ENCODE measurements around the gene STAP2. TPM values are rescaled to one million over a fixed set of nuclear protein-coding genes. Genes with fewer than 3 reads are reported as not detected.

STAP2 gene
- total and polyA plus RNA-seq, 9 of the 15 experiments (the other 6 are each of a cell fraction or from before 2014, with no cell fraction given) = 1.2 to 9.8 (median 4.5) TPM

DNA sequence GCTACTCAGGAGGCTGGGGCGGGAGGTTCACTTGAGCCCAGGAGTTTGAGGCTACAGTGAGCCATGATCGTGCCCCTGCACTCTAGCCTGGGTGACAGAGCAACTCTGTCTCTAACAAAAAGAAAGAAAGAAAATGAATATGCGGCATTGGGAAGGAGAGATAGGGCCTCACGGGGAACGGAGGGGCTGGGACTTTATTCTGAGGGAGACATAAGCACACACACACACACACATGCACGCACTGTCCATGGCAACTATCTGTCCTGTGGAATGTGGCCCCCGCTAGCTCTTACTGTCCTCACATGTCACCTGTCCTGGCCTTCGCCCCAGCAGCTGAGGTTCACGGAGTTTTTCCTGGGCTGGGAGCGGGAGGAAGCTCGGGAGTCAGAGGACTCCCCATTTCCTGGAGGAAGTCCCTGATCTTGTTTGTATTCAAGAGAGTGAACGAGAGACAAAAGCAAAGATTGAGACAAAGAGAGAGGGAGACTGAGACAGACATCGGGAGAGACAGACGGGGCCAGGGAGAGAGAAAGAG is 654 bp downstream of the STAP2 start (continued):
- TF ChIP-seq, protein P1, sequence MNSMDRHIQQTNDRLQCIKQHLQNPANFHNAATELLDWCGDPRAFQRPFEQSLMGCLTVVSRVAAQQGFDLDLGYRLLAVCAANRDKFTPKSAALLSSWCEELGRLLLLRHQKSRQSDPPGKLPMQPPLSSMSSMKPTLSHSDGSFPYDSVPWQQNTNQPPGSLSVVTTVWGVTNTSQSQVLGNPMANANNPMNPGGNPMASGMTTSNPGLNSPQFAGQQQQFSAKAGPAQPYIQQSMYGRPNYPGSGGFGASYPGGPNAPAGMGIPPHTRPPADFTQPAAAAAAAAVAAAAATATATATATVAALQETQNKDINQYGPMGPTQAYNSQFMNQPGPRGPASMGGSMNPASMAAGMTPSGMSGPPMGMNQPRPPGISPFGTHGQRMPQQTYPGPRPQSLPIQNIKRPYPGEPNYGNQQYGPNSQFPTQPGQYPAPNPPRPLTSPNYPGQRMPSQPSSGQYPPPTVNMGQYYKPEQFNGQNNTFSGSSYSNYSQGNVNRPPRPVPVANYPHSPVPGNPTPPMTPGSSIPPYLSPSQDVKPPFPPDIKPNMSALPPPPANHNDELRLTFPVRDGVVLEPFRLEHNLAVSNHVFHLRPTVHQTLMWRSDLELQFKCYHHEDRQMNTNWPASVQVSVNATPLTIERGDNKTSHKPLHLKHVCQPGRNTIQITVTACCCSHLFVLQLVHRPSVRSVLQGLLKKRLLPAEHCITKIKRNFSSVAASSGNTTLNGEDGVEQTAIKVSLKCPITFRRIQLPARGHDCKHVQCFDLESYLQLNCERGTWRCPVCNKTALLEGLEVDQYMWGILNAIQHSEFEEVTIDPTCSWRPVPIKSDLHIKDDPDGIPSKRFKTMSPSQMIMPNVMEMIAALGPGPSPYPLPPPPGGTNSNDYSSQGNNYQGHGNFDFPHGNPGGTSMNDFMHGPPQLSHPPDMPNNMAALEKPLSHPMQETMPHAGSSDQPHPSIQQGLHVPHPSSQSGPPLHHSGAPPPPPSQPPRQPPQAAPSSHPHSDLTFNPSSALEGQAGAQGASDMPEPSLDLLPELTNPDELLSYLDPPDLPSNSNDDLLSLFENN (IDR thresholded peaks at IDR 0.05; ENCODE audit: low read depth in 2 of 2, low read length in 2 of 2) = no peak
- TF ChIP-seq MXI1 (IDR thresholded peaks at IDR 0.05; ENCODE audit: low read depth, low read length) (peak; percentile 53; the same call in 1 of the 2 replicates), MCM3 (IDR thresholded peaks at IDR 0.05) (no peak), ZNF184 (CRISPR knock-in tag; IDR thresholded peaks at IDR 0.05) (no peak), ZFP36 (IDR thresholded peaks at IDR 0.05; ENCODE audit: low read depth, low read length, partially characterized antibody) (no peak), SMARCE1 (IDR thresholded peaks at IDR 0.05) (0 out of 2 replicates have a peak, but pooled peaks have one; percentile 37), ZFPM2 (CRISPR knock-in tag; IDR thresholded peaks at IDR 0.05) (no peak), MEF2D (tag; conservative IDR thresholded peaks at IDR 0.05; ENCODE audit: low read depth) (no peak), HLTF (IDR thresholded peaks at IDR 0.05) (no peak), HMG20A (CRISPR knock-in tag; conservative IDR thresholded peaks at IDR 0.05) (no peak), SP1 (CRISPR knock-in tag; IDR thresholded peaks at IDR 0.05) (no peak), KAT8 (IDR thresholded peaks at IDR 0.05; ENCODE audit: low read depth) (no peak)
- TF ChIP-seq, protein P2, sequence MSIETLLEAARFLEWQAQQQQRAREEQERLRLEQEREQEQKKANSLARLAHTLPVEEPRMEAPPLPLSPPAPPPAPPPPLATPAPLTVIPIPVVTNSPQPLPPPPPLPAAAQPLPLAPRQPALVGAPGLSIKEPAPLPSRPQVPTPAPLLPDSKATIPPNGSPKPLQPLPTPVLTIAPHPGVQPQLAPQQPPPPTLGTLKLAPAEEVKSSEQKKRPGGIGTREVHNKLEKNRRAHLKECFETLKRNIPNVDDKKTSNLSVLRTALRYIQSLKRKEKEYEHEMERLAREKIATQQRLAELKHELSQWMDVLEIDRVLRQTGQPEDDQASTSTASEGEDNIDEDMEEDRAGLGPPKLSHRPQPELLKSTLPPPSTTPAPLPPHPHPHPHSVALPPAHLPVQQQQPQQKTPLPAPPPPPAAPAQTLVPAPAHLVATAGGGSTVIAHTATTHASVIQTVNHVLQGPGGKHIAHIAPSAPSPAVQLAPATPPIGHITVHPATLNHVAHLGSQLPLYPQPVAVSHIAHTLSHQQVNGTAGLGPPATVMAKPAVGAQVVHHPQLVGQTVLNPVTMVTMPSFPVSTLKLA (conservative IDR thresholded peaks at IDR 0.05) = 0 out of 4 replicates have a peak, but pooled peaks of 1 of the 2 experiments have one; percentile 51
- TF ChIP-seq, protein P3, sequence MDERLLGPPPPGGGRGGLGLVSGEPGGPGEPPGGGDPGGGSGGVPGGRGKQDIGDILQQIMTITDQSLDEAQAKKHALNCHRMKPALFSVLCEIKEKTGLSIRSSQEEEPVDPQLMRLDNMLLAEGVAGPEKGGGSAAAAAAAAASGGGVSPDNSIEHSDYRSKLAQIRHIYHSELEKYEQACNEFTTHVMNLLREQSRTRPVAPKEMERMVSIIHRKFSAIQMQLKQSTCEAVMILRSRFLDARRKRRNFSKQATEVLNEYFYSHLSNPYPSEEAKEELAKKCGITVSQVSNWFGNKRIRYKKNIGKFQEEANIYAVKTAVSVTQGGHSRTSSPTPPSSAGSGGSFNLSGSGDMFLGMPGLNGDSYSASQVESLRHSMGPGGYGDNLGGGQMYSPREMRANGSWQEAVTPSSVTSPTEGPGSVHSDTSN (CRISPR knock-in tag; IDR thresholded peaks at IDR 0.05; ENCODE audit: low read depth) = no peak
- TF ChIP-seq, protein P3 (tag; conservative IDR thresholded peaks at IDR 0.05; ENCODE audit: low read depth) = no peak
- TF ChIP-seq, protein P4, sequence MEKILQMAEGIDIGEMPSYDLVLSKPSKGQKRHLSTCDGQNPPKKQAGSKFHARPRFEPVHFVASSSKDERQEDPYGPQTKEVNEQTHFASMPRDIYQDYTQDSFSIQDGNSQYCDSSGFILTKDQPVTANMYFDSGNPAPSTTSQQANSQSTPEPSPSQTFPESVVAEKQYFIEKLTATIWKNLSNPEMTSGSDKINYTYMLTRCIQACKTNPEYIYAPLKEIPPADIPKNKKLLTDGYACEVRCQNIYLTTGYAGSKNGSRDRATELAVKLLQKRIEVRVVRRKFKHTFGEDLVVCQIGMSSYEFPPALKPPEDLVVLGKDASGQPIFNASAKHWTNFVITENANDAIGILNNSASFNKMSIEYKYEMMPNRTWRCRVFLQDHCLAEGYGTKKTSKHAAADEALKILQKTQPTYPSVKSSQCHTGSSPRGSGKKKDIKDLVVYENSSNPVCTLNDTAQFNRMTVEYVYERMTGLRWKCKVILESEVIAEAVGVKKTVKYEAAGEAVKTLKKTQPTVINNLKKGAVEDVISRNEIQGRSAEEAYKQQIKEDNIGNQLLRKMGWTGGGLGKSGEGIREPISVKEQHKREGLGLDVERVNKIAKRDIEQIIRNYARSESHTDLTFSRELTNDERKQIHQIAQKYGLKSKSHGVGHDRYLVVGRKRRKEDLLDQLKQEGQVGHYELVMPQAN (IDR thresholded peaks at IDR 0.05; ENCODE audit: borderline replicate concordance) = 0 out of 2 replicates have a peak, but pooled peaks have one; percentile 31
- TF ChIP-seq, protein P5, sequence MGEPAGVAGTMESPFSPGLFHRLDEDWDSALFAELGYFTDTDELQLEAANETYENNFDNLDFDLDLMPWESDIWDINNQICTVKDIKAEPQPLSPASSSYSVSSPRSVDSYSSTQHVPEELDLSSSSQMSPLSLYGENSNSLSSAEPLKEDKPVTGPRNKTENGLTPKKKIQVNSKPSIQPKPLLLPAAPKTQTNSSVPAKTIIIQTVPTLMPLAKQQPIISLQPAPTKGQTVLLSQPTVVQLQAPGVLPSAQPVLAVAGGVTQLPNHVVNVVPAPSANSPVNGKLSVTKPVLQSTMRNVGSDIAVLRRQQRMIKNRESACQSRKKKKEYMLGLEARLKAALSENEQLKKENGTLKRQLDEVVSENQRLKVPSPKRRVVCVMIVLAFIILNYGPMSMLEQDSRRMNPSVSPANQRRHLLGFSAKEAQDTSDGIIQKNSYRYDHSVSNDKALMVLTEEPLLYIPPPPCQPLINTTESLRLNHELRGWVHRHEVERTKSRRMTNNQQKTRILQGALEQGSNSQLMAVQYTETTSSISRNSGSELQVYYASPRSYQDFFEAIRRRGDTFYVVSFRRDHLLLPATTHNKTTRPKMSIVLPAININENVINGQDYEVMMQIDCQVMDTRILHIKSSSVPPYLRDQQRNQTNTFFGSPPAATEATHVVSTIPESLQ (CRISPR knock-in tag; IDR thresholded peaks at IDR 0.05) = no peak
